WTC11 (cell line): ENCODE results near the gene ATP6V1A. TPM values are rescaled to one million over a fixed set of nuclear protein-coding genes. Genes with fewer than 3 reads are reported as not detected.
A peak's percentile ranks its signal among the peaks of the same experiment; 100 is the strongest.

Source experiments
- ATAC-seq: fragments of 200-7000 bp; cut with Tn5 transposase; 2 replicates; pipeline ENCODE4 v1.10.0; 2021; ENCODE audit warnings: mild to moderate bottlenecking, moderate library complexity
- CTCF ChIA-PET: fragments of 300-600 bp; sonication (Branson Sonifier 250); formaldehyde crosslinking; loops from one replicate; lab custom pipeline; 2021; ENCODE audit warnings: antibody characterized with exemption; lab: Charles Lee
- POLR2A ChIA-PET: fragments of 350-600 bp; sonication (Branson Sonifier 250); formaldehyde crosslinking; loops from one replicate; lab custom pipeline; 2021; ENCODE audit warnings: antibody characterized with exemption; lab: Charles Lee
- DNase-seq: peaks from one replicate; pipeline ENCODE4 v3.0.0; 2021; ENCODE audit warnings: low spot score
- H3K27ac Mint-ChIP-seq: 2 replicates; pipeline ENCODE4 v1.8.0; 2021; ENCODE audit warnings: mixed read lengths
- H3K27me3 Mint-ChIP-seq: 2 replicates; pipeline ENCODE4 v1.8.0; 2021; ENCODE audit warnings: low read depth, mild to moderate bottlenecking, moderate library complexity, mixed read lengths
- H3K36me3 Mint-ChIP-seq: 2 replicates; pipeline ENCODE4 v1.8.0; 2021; ENCODE audit warnings: mixed read lengths
- H3K4me1 Mint-ChIP-seq: 2 replicates; pipeline ENCODE4 v1.8.0; 2022; ENCODE audit warnings: mixed read lengths
- H3K4me3 Mint-ChIP-seq: 2 replicates; pipeline ENCODE4 v1.8.0; 2021; ENCODE audit warnings: mild to moderate bottlenecking, moderate library complexity, mixed read lengths
- H3K9me3 Mint-ChIP-seq: 2 replicates; pipeline ENCODE4 v1.8.0; 2021; ENCODE audit warnings: mixed read lengths
- ARID4B ChIP-seq: sonication (generic); formaldehyde crosslinking; IDR thresholded peaks from 2 replicates; pipeline ENCODE4 v1.8.0; 2023; ENCODE audit warnings: missing genetic modification reagents, mild to moderate bottlenecking, borderline replicate concordance
- CREM ChIP-seq: sonication (generic); formaldehyde crosslinking; IDR thresholded peaks from 2 replicates; pipeline ENCODE4 v1.8.1; 2022; ENCODE audit warnings: mild to moderate bottlenecking, missing genetic modification reagents, moderate library complexity
- E2F1 ChIP-seq: sonication (generic); formaldehyde crosslinking; IDR thresholded peaks from 2 replicates; pipeline ENCODE4 v1.8.0; 2022; ENCODE audit warnings: mild to moderate bottlenecking, missing genetic modification reagents
- E2F4 ChIP-seq: sonication (generic); formaldehyde crosslinking; IDR thresholded peaks from 2 replicates; pipeline ENCODE4 v1.8.1; 2022; ENCODE audit warnings: low read depth, mild to moderate bottlenecking, moderate library complexity, missing genetic modification reagents, borderline replicate concordance
- FOXP1 ChIP-seq: sonication (generic); formaldehyde crosslinking; IDR thresholded peaks from 2 replicates; pipeline ENCODE4 v1.8.0; 2022; ENCODE audit warnings: missing genetic modification reagents, mild to moderate bottlenecking, moderate library complexity, borderline replicate concordance
- GABPB1 ChIP-seq: sonication (generic); formaldehyde crosslinking; IDR thresholded peaks from 2 replicates; pipeline ENCODE4 v1.8.1; 2023; ENCODE audit warnings: mild to moderate bottlenecking, missing genetic modification reagents
- GRHL2 ChIP-seq: fragments of 250-450 bp; sonication (Bioruptor Pico); IDR thresholded peaks from 2 replicates; pipeline ENCODE4 v1.8.0; 2022; ENCODE audit warnings: mild to moderate bottlenecking, moderate library complexity; ENCODE audit not compliant: insufficient replicate concordance, severe bottlenecking
- GTF2I ChIP-seq: fragments of 250-450 bp; sonication (Bioruptor Pico); conservative IDR thresholded peaks from 2 replicates; pipeline ENCODE4 v1.4.0; 2021; ENCODE audit warnings: mild to moderate bottlenecking
- IRF1 ChIP-seq: sonication (generic); formaldehyde crosslinking; IDR thresholded peaks from 2 replicates; pipeline ENCODE4 v1.8.0; 2023; ENCODE audit warnings: missing genetic modification reagents
- NFYB ChIP-seq: sonication (generic); formaldehyde crosslinking; conservative IDR thresholded peaks from 2 replicates; pipeline ENCODE4 v1.8.0; 2022; ENCODE audit warnings: low read depth, missing genetic modification reagents
- NR1H2 ChIP-seq: sonication (generic); formaldehyde crosslinking; IDR thresholded peaks from 2 replicates; pipeline ENCODE4 v1.9.0; 2021; ENCODE audit warnings: mild to moderate bottlenecking, moderate library complexity, missing genetic modification reagents
- RORB ChIP-seq: fragments of 250-450 bp; sonication (Bioruptor Pico); IDR thresholded peaks from 2 replicates; pipeline ENCODE4 v1.9.0; 2021; ENCODE audit warnings: mild to moderate bottlenecking
- SMAD4 ChIP-seq: sonication (generic); formaldehyde crosslinking; IDR thresholded peaks from 2 replicates; pipeline ENCODE4 v1.8.0; 2022; ENCODE audit warnings: mild to moderate bottlenecking, missing genetic modification reagents
- TEAD1 ChIP-seq: sonication (generic); formaldehyde crosslinking; IDR thresholded peaks from 2 replicates; pipeline ENCODE4 v1.8.0; 2022; ENCODE audit warnings: mild to moderate bottlenecking, missing genetic modification reagents
- ZBTB21 ChIP-seq: sonication (generic); formaldehyde crosslinking; IDR thresholded peaks from 2 replicates; pipeline ENCODE4 v1.8.1; 2023; ENCODE audit warnings: mild to moderate bottlenecking, missing genetic modification reagents, borderline replicate concordance
- ZBTB43 ChIP-seq: sonication (generic); formaldehyde crosslinking; IDR thresholded peaks from 2 replicates; pipeline ENCODE4 v1.8.1; 2023; ENCODE audit warnings: mild to moderate bottlenecking, missing genetic modification reagents
- ZNF425 ChIP-seq: fragments of 250-450 bp; sonication (Bioruptor Pico); conservative IDR thresholded peaks from 2 replicates; pipeline ENCODE4 v1.9.0; 2021; ENCODE audit warnings: mild to moderate bottlenecking
- ZNF512 ChIP-seq: sonication (generic); formaldehyde crosslinking; IDR thresholded peaks from 2 replicates; pipeline ENCODE4 v1.8.1; 2022; ENCODE audit warnings: missing genetic modification reagents, borderline replicate concordance
- total RNA-seq: library from RNA; stranded (reverse); gene quantifications from 3 replicates; pipeline ENCODE4 v1.2.3, GENCODE V29; 2021

The ATP6V1A gene
- total RNA-seq, 1 experiment from 2014 or later = 90.7 TPM

GRCh38 chr3:113825090-113825489 is 78.3 kb downstream of the ATP6V1A start:
- Mint-ChIP-seq H3K4me3 (no peak overlapping the region), H3K27me3 (no peaks in the 10 kb centered on the region), H3K36me3 (no peaks in the 10 kb centered on the region), H3K27ac (no peak overlapping the region), H3K9me3 (no peaks in the 10 kb centered on the region), H3K4me1 (peaks cover 6% of the 10 kb centered on the region)
- no peak for DNase-seq
- CTCF ChIA-PET = interaction anchor here (0.8 to 1.7 kb wide), 15 partner anchors 8 to 198 kb away, joined by 3 to 11 read pairs (median 4); partner anchors contain the start of gene GRAMD1C
- TF ChIP-seq IRF1 = no peak
- no peak for TF ChIP-seq ZBTB21
- TF ChIP-seq RORB = no peak
- TF ChIP-seq ARID4B = no peak
- no peak for TF ChIP-seq ZNF425 (CRISPR knock-in tag)
- TF ChIP-seq SMAD4 (CRISPR knock-in tag) = no peak
- no peak for TF ChIP-seq ZBTB43
- TF ChIP-seq NR1H2 (CRISPR knock-in tag) = no peak
- TF ChIP-seq FOXP1 = no peak
- no peak for TF ChIP-seq E2F1 (CRISPR knock-in tag)
- no peak for TF ChIP-seq TEAD1 (CRISPR knock-in tag)
- no peak for TF ChIP-seq NFYB (CRISPR knock-in tag)
- no peak for TF ChIP-seq GRHL2 (CRISPR knock-in tag)
- TF ChIP-seq CREM (CRISPR knock-in tag) = no peak
- TF ChIP-seq GTF2I = no peak
- no peak for TF ChIP-seq GABPB1
- POLR2A ChIA-PET = no interaction called here
- peak; percentile 81 for ATAC-seq

- H3K27me3 Mint-ChIP-seq = no peaks in the 10 kb centered on the region
- H3K4me3 Mint-ChIP-seq = no peak overlapping the region
- ChIA-PET POLR2A (no interaction called here), CTCF (no interaction called here)
- no peaks in the 10 kb centered on the region; the same call in 1 of the 2 replicates for H3K36me3 Mint-ChIP-seq
- H3K9me3 Mint-ChIP-seq = no peaks in the 10 kb centered on the region
- DNase-seq (no peak), ATAC-seq (no peak)
- peaks cover 21% of the 10 kb centered on the region for H3K4me1 Mint-ChIP-seq
- no peak overlapping the region for H3K27ac Mint-ChIP-seq
- TF ChIP-seq E2F4 (CRISPR knock-in tag) = no peak
- TF ChIP-seq ZNF512 (CRISPR knock-in tag) = no peak
- TF ChIP-seq ARID4B = no peak
These were observed 81.8 kb downstream of the ATP6V1A start for GRCh38 chr3:113828600-113828999.
